GM18507 (cell line): ENCODE results near the gene TUBB1.
A peak's percentile ranks its signal among the peaks of the same experiment; 100 is the strongest.
"Not testable (repeated sequence)": the region's sequence is repeated elsewhere in the genome, so short reads cannot be mapped to it uniquely, and the experiment has no call there.

Experiments used
- DNase-seq: peaks from one replicate; pipeline ENCODE4 v3.0.0; 2011; ENCODE audit warnings: low read depth; ENCODE audit not compliant: insufficient read length; ENCODE audit errors: extremely low spot score
- FAIRE-seq: peaks from 2 replicates; lab custom pipeline; 2011; peaks lifted over from hg19 to GRCh38; lab: Jason Lieb, UNC

TUBB1 gene

GRCh38 chr20:59019217-59019616 is at the start of gene TUBB1:
Gene TUBB1, plus strand, starts transcription at chr20:59019429. Its CDS starts 94 bp downstream, at chr20:59019523.
- DNase-seq (no peak), FAIRE-seq (no peak)

- FAIRE-seq (no peak), DNase-seq (no peak)
These were observed 49.8 kb upstream of the TUBB1 start for GRCh38 chr20:58969439-58969838.

GRCh38 chr20:58970146-58970545 is 49.1 kb upstream of the TUBB1 start:
- DNase-seq: no peak
- peak; percentile 15 for FAIRE-seq

GRCh38 chr20:58971429-58971828 is 47.8 kb upstream of the TUBB1 start:
- no peak for FAIRE-seq
- no peak for DNase-seq

GRCh38 chr20:58973179-58973578 is 46.0 kb upstream of the TUBB1 start:
- DNase-seq (no peak), FAIRE-seq (no peak)

GRCh38 chr20:58973866-58974265 is 45.4 kb upstream of the TUBB1 start:
- DNase-seq: no peak
- FAIRE-seq: no peak

- DNase-seq (no peak), FAIRE-seq (no peak)
These were observed 43.9 kb upstream of the TUBB1 start for GRCh38 chr20:58975353-58975752.

- DNase-seq: no peak
- peak; percentile 15 for FAIRE-seq
These were observed 43.0 kb upstream of the TUBB1 start for GRCh38 chr20:58976061-58976730.

GRCh38 chr20:58978351-58979190 is 40.7 kb upstream of the TUBB1 start:
- no peak for DNase-seq
- FAIRE-seq: no peak

- FAIRE-seq: peak; percentile 41
- DNase-seq: peak; percentile 96
These were observed 38.3 kb upstream of the TUBB1 start, which contains the start of gene NELFCD for GRCh38 chr20:58980711-58981627. Gene NELFCD, plus strand, starts transcription at chr20:58981256. Its CDS starts 54 bp downstream, at chr20:58981310.

GRCh38 chr20:58981628-58982364 is 37.4 kb upstream of the TUBB1 start:
- FAIRE-seq: no peak
- DNase-seq: no peak

- FAIRE-seq (no peak), DNase-seq (no peak)
These were observed 36.7 kb upstream of the TUBB1 start for GRCh38 chr20:58982406-58983114.

GRCh38 chr20:58983115-58983468 is 36.1 kb upstream of the TUBB1 start:
- DNase-seq, FAIRE-seq: not testable (repeated sequence)

- no peak for FAIRE-seq
- no peak for DNase-seq
These were observed 34.5 kb upstream of the TUBB1 start for GRCh38 chr20:58984691-58985090.

- FAIRE-seq: no peak
- no peak for DNase-seq
These were observed 33.6 kb upstream of the TUBB1 start for GRCh38 chr20:58985656-58986055.

- DNase-seq (no peak), FAIRE-seq (no peak)
These were observed 32.8 kb upstream of the TUBB1 start for GRCh38 chr20:58986286-58986967.

- no peak for FAIRE-seq
- no peak for DNase-seq
These were observed 32.2 kb upstream of the TUBB1 start for GRCh38 chr20:58986968-58987517.
